GM12865 (cell line): ENCODE measurements around the gene ZNF672.
"Not testable (repeated sequence)": the region's sequence is repeated elsewhere in the genome, so short reads cannot be mapped to it uniquely, and the experiment has no call there.

Experiments used
- DNase-seq: peaks from one replicate; pipeline ENCODE4 v3.0.0; 2010; ENCODE audit warnings: low read depth
- H3K4me3 ChIP-seq: 2 replicates; pipeline ENCODE4 v1.5.1; 2011; ENCODE audit warnings: mild to moderate bottlenecking, low read depth, low read length, control low read depth
- CTCF ChIP-seq: IDR thresholded peaks from 2 replicates; pipeline ENCODE4 v1.5.1; 2011; ENCODE audit warnings: low read length, control low read depth, low read depth, inconsistent platforms; ENCODE audit not compliant: insufficient read depth; ENCODE audit errors: missing control alignments

ZNF672 gene

GRCh38 chr1:248825136-248825535 is 12.9 kb upstream of the ZNF672 start:
- TF ChIP-seq CTCF: no peak
- peak overlapping the region; percentile 75 for H3K4me3 ChIP-seq
- no peak for DNase-seq

GRCh38 chr1:248825573-248825908 is 12.5 kb upstream of the ZNF672 start:
- H3K4me3 ChIP-seq: peak overlapping the region; percentile 75
- TF ChIP-seq CTCF: no peak
- no peak for DNase-seq

GRCh38 chr1:248825909-248826760 is 11.9 kb upstream of the ZNF672 start, which contains the start of gene SH3BP5L:
SH3BP5L (minus strand) TSS chr1:248825915; CDS start chr1:248824935, 980 bp downstream.
- peak; percentile 78 for TF ChIP-seq CTCF
- H3K4me3 ChIP-seq: peak within 1 kb of the TSS; percentile 75
- DNase-seq: peak; percentile 97

- H3K4me3 ChIP-seq: no peak overlapping the region
- TF ChIP-seq CTCF: no peak
- DNase-seq: no peak
These were observed 9.2 kb upstream of the ZNF672 start for GRCh38 chr1:248828845-248829244.

GRCh38 chr1:248830718-248831017 is 7.4 kb upstream of the ZNF672 start:
- H3K4me3 ChIP-seq, DNase-seq: not testable (repeated sequence)

- DNase-seq: no peak
- no peak for TF ChIP-seq CTCF
- no peak overlapping the region for H3K4me3 ChIP-seq
These were observed 6.2 kb upstream of the ZNF672 start for GRCh38 chr1:248831842-248832241.

GRCh38 chr1:248834343-248834940 is 3.6 kb upstream of the ZNF672 start:
- no peak for TF ChIP-seq CTCF
- no peak for DNase-seq
- H3K4me3 ChIP-seq: no peak overlapping the region
